HG02642 (cell line): ENCODE data around the gene CD160.
"Not testable (repeated sequence)": the region's sequence is repeated elsewhere in the genome, so short reads cannot be mapped to it uniquely, and the experiment has no call there.

Experiments
- ATAC-seq: cut with Tn5 transposase; IDR thresholded peaks from one replicate; pipeline ENCODE4 v1.9.1; 2021; ENCODE audit warnings: mild to moderate bottlenecking; ENCODE audit not compliant: unreplicated experiment, poor library complexity

Gene CD160

GRCh38 chr1:145719230-145720079 is at the start of gene CD160:
TSS of gene CD160 (plus strand) at chr1:145719499. CDS start at chr1:145728328, 8,829 bp downstream.
- ATAC-seq = no peak

- not testable (repeated sequence) for ATAC-seq
Measured at GRCh38 chr1:145670995-145671745, 48.1 kb upstream of the CD160 start.

GRCh38 chr1:145673217-145673616 is 46.1 kb upstream of the CD160 start:
- ATAC-seq = not testable (repeated sequence)

- ATAC-seq = not testable (repeated sequence)
Measured at GRCh38 chr1:145684858-145685257, 34.4 kb upstream of the CD160 start.

GRCh38 chr1:145686078-145686477 is 33.2 kb upstream of the CD160 start:
- not testable (repeated sequence) for ATAC-seq

- no peak for ATAC-seq
Measured at GRCh38 chr1:145688328-145688727, 31.0 kb upstream of the CD160 start.

- ATAC-seq = no peak
Measured at GRCh38 chr1:145688924-145689323, 30.4 kb upstream of the CD160 start.

- no peak for ATAC-seq
Measured at GRCh38 chr1:145689922-145690321, 29.4 kb upstream of the CD160 start.

GRCh38 chr1:145690587-145691558 is 28.4 kb upstream of the CD160 start:
- ATAC-seq = peak; percentile 62

- no peak for ATAC-seq
Measured at GRCh38 chr1:145692785-145693443, 26.4 kb upstream of the CD160 start.

GRCh38 chr1:145695821-145696629 is 23.3 kb upstream of the CD160 start:
- ATAC-seq = no peak

- ATAC-seq = no peak
Measured at GRCh38 chr1:145696630-145696960, 22.7 kb upstream of the CD160 start.

- no peak for ATAC-seq
Measured at GRCh38 chr1:145701306-145701862, 17.9 kb upstream of the CD160 start.

GRCh38 chr1:145702052-145702451 is 17.2 kb upstream of the CD160 start:
- no peak for ATAC-seq

GRCh38 chr1:145702826-145703225 is 16.5 kb upstream of the CD160 start:
- no peak for ATAC-seq

- no peak for ATAC-seq
Measured at GRCh38 chr1:145705622-145706021, 13.7 kb upstream of the CD160 start.

GRCh38 chr1:145706086-145706664 is 13.1 kb upstream of the CD160 start:
- no peak for ATAC-seq

GRCh38 chr1:145707183-145707867 is 12.0 kb upstream of the CD160 start, which contains the start of gene PDZK1:
TSS of gene PDZK1 (minus strand) at chr1:145707368. CDS start at chr1:145688021, 19,347 bp downstream.
- ATAC-seq = no peak
